Measurements from ENCODE around the gene IFIH1.
A peak's percentile ranks its signal among the peaks of the same experiment; 100 is the strongest.

The IFIH1 gene

DNA sequence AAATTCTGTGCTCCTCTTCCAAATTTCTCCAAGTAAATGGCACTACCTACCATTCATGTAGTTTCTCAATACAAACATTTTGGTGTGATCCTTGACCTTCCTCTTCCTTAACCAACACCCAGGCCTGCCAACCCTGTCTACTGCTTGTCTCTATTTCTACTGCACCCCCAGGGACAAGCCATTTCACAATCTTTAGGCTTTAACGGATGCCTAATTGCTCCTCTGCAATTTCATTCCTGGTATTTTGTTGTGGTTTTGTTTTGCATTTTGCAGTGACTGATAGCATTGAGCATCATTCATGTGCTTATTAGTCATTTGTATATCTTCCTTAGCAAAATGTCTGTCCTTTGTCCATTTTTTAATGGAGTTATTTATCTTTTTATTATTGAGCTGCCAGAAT lies 85.3 kb downstream of the IFIH1 start:
- TF ChIP-seq, protein P1, sequence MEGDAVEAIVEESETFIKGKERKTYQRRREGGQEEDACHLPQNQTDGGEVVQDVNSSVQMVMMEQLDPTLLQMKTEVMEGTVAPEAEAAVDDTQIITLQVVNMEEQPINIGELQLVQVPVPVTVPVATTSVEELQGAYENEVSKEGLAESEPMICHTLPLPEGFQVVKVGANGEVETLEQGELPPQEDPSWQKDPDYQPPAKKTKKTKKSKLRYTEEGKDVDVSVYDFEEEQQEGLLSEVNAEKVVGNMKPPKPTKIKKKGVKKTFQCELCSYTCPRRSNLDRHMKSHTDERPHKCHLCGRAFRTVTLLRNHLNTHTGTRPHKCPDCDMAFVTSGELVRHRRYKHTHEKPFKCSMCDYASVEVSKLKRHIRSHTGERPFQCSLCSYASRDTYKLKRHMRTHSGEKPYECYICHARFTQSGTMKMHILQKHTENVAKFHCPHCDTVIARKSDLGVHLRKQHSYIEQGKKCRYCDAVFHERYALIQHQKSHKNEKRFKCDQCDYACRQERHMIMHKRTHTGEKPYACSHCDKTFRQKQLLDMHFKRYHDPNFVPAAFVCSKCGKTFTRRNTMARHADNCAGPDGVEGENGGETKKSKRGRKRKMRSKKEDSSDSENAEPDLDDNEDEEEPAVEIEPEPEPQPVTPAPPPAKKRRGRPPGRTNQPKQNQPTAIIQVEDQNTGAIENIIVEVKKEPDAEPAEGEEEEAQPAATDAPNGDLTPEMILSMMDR (IDR thresholded peaks at IDR 0.05; ENCODE audit: low read depth, low read length), result no peak

DNA sequence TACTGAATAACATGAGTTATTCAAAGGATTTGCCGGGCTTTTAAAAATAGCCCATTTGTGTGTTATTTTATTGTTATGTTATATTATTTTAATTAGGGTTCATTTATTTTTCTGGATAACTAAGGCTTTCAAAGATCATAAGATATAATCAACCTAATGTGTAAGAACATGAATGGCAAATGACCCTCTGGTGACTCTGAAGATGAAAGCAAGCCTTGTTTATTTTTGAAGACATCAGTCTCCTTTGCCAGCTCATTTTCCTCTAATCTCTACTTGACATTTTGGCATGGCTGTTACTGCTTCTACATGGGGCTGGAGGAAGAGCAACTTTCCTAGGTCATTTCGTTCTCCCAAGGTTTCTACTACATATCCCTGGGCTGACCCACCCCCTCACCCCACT lies 85.8 kb downstream of the IFIH1 start:
- no peak overlapping the region for H3K4me3 ChIP-seq (ENCODE audit: low read depth, low read length)
- TF ChIP-seq, protein P1 (IDR thresholded peaks at IDR 0.05; ENCODE audit: low read depth, low read length), result no peak

More for the DNA sequence above, 85.3 kb downstream of the IFIH1 start:
- H3K4me3 ChIP-seq (ENCODE audit: low read depth, low read length), result no peak overlapping the region

DNA sequence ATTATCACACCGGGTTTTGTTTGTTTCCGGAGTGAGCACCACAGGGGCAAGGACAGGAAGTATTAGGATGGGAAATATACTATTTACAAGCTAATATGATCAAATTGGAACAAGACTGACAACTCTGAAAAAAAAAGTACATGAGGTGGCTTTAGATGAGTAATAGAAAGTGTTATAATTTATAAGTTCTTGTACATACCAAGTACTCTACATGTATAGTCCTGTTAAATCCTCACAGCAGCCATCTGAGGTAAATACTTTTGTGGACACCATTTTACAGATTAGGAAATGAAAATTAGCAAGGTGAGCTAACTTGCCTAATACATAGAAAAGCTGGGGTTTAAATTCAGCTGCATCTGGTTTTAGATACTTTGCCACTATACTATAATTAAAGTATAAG lies 86.5 kb downstream of the IFIH1 start:
- H3K4me3 ChIP-seq (ENCODE audit: low read depth, low read length), result no peak overlapping the region
- TF ChIP-seq, protein P1 (IDR thresholded peaks at IDR 0.05; ENCODE audit: low read depth, low read length), result no peak

DNA sequence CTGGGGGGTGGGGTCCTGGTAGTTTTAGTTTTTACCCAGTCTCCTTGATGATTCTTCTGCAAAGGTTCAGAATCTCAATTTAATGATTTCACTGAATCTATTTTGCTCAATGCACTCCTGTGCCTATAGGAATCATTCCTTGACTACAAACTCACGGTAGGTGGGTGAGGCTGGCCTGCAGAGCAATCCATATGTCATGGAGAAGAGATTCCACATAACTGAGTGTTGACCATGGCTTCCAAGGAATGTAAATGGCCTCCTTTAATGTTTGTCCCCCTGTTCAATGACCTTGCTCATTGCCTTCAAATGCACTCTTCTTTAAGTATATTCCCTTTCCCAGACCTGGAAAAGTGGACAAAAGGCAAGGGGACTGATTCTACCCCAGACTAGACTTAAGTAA lies 87.7 kb downstream of the IFIH1 start:
- TF ChIP-seq, protein P1 (IDR thresholded peaks at IDR 0.05; ENCODE audit: low read depth, low read length), result no peak
- no peak overlapping the region for H3K4me3 ChIP-seq (ENCODE audit: low read depth, low read length)

DNA sequence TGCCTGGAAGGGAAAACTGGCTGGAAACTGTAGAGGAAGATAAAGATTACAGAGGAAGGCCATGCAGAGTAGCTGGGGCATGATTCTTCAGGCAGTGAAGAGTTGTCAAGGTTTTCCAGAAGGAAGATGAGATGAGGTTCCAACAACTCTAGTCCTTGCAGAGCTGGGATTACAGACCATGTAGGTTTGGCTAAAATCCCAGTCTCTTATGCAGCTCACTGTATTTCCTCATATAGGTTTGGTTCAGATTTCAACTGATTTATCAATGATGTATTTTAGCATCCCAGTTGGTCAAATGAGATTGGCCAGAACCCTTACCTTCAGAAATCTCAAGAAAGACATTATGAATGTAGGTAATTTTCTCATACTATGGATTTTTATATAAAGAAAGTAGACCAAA lies 91.6 kb downstream of the IFIH1 start:
- H3K4me3 ChIP-seq (ENCODE audit: low read depth, low read length), result no peak overlapping the region
- TF ChIP-seq, protein P1 (IDR thresholded peaks at IDR 0.05; ENCODE audit: low read depth, low read length), result no peak

DNA sequence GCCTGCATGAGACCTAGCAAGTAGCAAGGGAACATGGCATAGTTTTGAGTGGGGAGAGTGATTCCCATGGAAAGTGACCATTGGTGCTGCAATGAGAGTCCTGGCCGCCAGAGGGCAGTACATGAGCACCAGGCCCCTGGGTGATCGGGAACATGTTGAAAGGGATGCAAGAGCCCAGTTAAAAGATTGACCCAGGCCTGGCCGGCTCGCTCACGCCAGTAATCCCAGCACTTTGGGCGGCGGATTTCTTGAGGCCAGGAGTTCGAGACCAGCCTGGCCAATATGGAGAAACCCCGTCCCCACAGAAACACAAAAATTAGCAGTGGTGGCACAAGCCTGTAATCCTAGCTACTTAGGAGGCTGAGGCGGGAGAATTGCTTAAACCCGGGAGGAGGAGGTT lies 97.4 kb downstream of the IFIH1 start:
- no peak overlapping the region for H3K4me3 ChIP-seq (ENCODE audit: low read depth, low read length)

DNA sequence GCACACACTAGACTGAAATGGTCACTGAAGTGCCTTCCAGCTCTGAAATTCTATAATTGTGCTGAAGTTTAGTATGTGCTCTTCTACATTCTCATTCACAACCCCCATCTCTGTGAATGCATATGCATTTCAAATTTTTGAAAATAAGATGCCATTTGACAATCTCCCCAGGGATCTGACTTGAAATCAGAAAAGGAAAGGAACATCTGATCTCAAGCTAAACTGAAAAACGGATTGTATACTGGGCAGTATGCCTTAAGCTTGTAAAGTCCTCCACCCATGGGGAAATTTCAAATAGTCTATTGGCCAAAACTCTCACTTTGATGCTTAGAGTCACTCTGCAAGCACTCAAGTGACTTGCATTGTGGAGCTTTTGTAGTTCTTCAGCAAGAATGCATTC lies 98.1 kb downstream of the IFIH1 start:
- TF ChIP-seq, protein P1 (IDR thresholded peaks at IDR 0.05; ENCODE audit: low read depth, low read length), result no peak
- no peak overlapping the region for H3K4me3 ChIP-seq (ENCODE audit: low read depth, low read length)

More for the DNA sequence above, 97.4 kb downstream of the IFIH1 start:
- TF ChIP-seq, protein P1 (IDR thresholded peaks at IDR 0.05; ENCODE audit: low read depth, low read length), result peak; percentile 90

All from WI38 (cell line).